Measurements from ENCODE around the gene FOXK1. TPM values are rescaled to one million over a fixed set of nuclear protein-coding genes. Genes with fewer than 3 reads are reported as not detected.

The FOXK1 gene
- polyA plus RNA-seq, 3 donors: 0.33 to 16.8 (median 0.76) TPM

- Histone ChIP-seq H3K4me3 (replicated peaks in 1 of 3; ENCODE audit: low read depth in 2 of 3, low read length in 3 of 3) (no peak overlapping the region), H3K9me3 (replicated peaks in 1 of 2; ENCODE audit: control insufficient read depth in 1 of 2, insufficient read depth in 1 of 2, low read length in 2 of 2) (no peaks in the 10 kb centered on the region), H3K4me1 (ENCODE audit: control insufficient read depth in 1 of 2, insufficient read depth in 2 of 2, low read length in 2 of 2) (peaks cover 12 to 17% of the 10 kb centered on the region in 2 donors), H3K9ac (ENCODE audit: insufficient read depth, low read length, poor library complexity, severe bottlenecking) (no peak overlapping the region), H3K4me2 (replicated peaks; ENCODE audit: extremely low read depth, low read length, poor library complexity, severe bottlenecking) (no peak overlapping the region), H4K20me1 (ENCODE audit: insufficient read depth, low read length) (peaks cover 49% of the 10 kb centered on the region), H3K79me2 (ENCODE audit: insufficient read depth, low read length) (no peaks in the 10 kb centered on the region), H3K27me3 (ENCODE audit: control insufficient read depth in 2 of 2, insufficient read depth in 2 of 2, low read length in 2 of 2) (no peaks in the 10 kb centered on the region), H3K36me3 (replicated peaks in 1 of 2; ENCODE audit: control insufficient read depth in 1 of 2, insufficient read depth in 2 of 2, low read length in 2 of 2) (peaks cover 73 to 74% of the 10 kb centered on the region in 2 donors), H2AFZ (ENCODE audit: insufficient read depth, low read depth, low read length, poor library complexity, severe bottlenecking) (no peak overlapping the region), H3K27ac (ENCODE audit: low read depth in 1 of 2, low read length in 2 of 2) (no peak overlapping the region)
- no peak for TF ChIP-seq CTCF (IDR thresholded peaks at IDR 0.05)
- WGBS (ENCODE audit: insufficient coverage): 97% methylated on average over 16 of the region's 26 CpGs
- peaks cover 46 to 69% of the 10 kb centered on the region in 2 donors for H3K36me3 Mint-ChIP-seq
- H3K27me3 Mint-ChIP-seq (ENCODE audit: low read depth in 3 of 3): peaks cover 0 to 5% (median 0%) of the 10 kb centered on the region in 3 donors
- intact Hi-C loops (cut with micrococcal nuclease): no loop called here
- peaks cover 0 to 7% (median 2%) of the 10 kb centered on the region in 7 donors for H3K9me3 Mint-ChIP-seq
- H3K27ac Mint-ChIP-seq: peak overlapping the region in 2 of 7 donors; percentile 15 to 25
- H3K4me1 Mint-ChIP-seq: peaks cover 5% of the 10 kb centered on the region
- no peak overlapping the region for H3K4me3 Mint-ChIP-seq
- no peak for DNase-seq
Observed at GRCh38 chr7:4789194-4790077, 107.3 kb downstream of the FOXK1 start.

- intact Hi-C loops (cut with micrococcal nuclease): no loop called here
- Histone ChIP-seq H3K4me3 (replicated peaks in 1 of 3; ENCODE audit: low read depth in 2 of 3, low read length in 3 of 3) (no peak overlapping the region), H3K27me3 (ENCODE audit: control insufficient read depth in 2 of 2, insufficient read depth in 2 of 2, low read length in 2 of 2) (no peaks in the 10 kb centered on the region), H2AFZ (ENCODE audit: insufficient read depth, low read depth, low read length, poor library complexity, severe bottlenecking) (no peak overlapping the region), H3K4me1 (ENCODE audit: control insufficient read depth in 1 of 2, insufficient read depth in 2 of 2, low read length in 2 of 2) (peaks cover 12 to 17% of the 10 kb centered on the region in 2 donors), H3K4me2 (replicated peaks; ENCODE audit: extremely low read depth, low read length, poor library complexity, severe bottlenecking) (no peak overlapping the region), H3K27ac (ENCODE audit: low read depth in 1 of 2, low read length in 2 of 2) (no peak overlapping the region), H3K36me3 (replicated peaks in 1 of 2; ENCODE audit: control insufficient read depth in 1 of 2, insufficient read depth in 2 of 2, low read length in 2 of 2) (peaks cover 67 to 68% of the 10 kb centered on the region in 2 donors), H4K20me1 (ENCODE audit: insufficient read depth, low read length) (peaks cover 43% of the 10 kb centered on the region), H3K9me3 (replicated peaks in 1 of 2; ENCODE audit: control insufficient read depth in 1 of 2, insufficient read depth in 1 of 2, low read length in 2 of 2) (no peaks in the 10 kb centered on the region), H3K9ac (ENCODE audit: insufficient read depth, low read length, poor library complexity, severe bottlenecking) (no peak overlapping the region), H3K79me2 (ENCODE audit: insufficient read depth, low read length) (no peaks in the 10 kb centered on the region)
- H3K27ac Mint-ChIP-seq: peak overlapping the region in 4 of 7 donors; percentile 9 to 89 (median 52)
- H3K27me3 Mint-ChIP-seq (ENCODE audit: low read depth in 3 of 3): peaks cover 0 to 5% (median 0%) of the 10 kb centered on the region in 3 donors
- DNase-seq: no peak
- H3K36me3 Mint-ChIP-seq: peaks cover 45 to 64% of the 10 kb centered on the region in 2 donors
- H3K4me1 Mint-ChIP-seq: peaks cover 8% of the 10 kb centered on the region
- WGBS (ENCODE audit: insufficient coverage): 98% methylated on average over 8 of the region's 9 CpGs
- H3K4me3 Mint-ChIP-seq: no peak overlapping the region
- TF ChIP-seq CTCF (IDR thresholded peaks at IDR 0.05): no peak
- peaks cover 0 to 8% (median 2%) of the 10 kb centered on the region in 7 donors for H3K9me3 Mint-ChIP-seq
Observed at GRCh38 chr7:4790078-4790465, 108.0 kb downstream of the FOXK1 start.
